ENCODE data around the gene SAMD14.
A peak's percentile ranks its signal among the peaks of the same experiment; 100 is the strongest.

SAMD14 gene

DNA sequence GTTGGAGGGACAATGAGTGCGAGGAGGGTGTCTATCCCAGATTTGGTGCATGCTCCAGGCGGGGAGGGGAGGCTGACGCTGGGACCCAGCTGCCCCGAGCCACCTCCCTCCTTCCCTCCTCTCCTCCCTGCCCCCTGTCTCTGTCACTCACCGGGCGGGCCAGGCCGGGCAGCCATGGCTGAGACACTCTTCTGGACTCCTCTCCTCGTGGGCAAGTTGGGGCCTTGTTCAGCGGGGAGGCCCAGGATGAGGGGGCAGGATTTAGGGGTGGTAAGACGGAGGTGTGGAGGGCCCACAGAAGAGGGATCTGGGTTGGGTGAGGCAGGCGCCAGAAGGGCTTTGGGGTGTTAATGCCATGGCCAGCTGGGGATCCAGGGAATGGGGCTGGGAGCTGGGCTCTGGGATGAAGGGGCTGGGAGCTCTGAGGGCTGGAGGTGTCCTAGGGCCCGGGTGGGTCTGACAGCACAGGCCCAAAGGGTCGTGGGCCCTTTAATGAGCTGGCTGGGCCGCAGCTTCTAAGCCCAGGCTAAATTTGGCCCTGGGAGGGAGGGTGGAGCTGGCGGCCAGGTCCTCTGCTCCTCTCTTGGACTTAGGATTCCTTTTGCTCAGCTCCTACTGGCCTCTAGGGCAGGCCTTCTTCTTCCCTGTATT is 36.0 kb upstream of the SAMD14 start, which contains the start of gene SGCA:
TSS of gene SGCA (plus strand) at position 139 of the 651 bp plus-strand sequence. CDS start at position 175, 36 bp downstream.
- TF ChIP-seq POLR2A (IDR thresholded peaks at IDR 0.05; ENCODE audit: low read depth, low read length) (no peak), TAF1 (IDR thresholded peaks at IDR 0.05; ENCODE audit: low read depth, low read length) (no peak), POLR2AphosphoS5 (IDR thresholded peaks at IDR 0.05; ENCODE audit: low read depth, low read length) (no peak), SPI1 (IDR thresholded peaks at IDR 0.05; ENCODE audit: low read depth, low read length) (no peak), PAX5 (IDR thresholded peaks at IDR 0.05; ENCODE audit: insufficient read depth, low read length, severe bottlenecking) (no peak), POU2F2 (IDR thresholded peaks at IDR 0.05; ENCODE audit: low read depth, low read length) (no peak)
- no peak for FAIRE-seq
- DNase-seq (ENCODE audit: insufficient read length, low spot score) = no peak

- no peak for DNase-seq (ENCODE audit: insufficient read length, low spot score)
- TF ChIP-seq POU2F2 (IDR thresholded peaks at IDR 0.05; ENCODE audit: low read depth, low read length) (no peak), POLR2A (IDR thresholded peaks at IDR 0.05; ENCODE audit: low read depth, low read length) (no peak), PAX5 (IDR thresholded peaks at IDR 0.05; ENCODE audit: insufficient read depth, low read length, severe bottlenecking) (no peak), SPI1 (IDR thresholded peaks at IDR 0.05; ENCODE audit: low read depth, low read length) (no peak), POLR2AphosphoS5 (IDR thresholded peaks at IDR 0.05; ENCODE audit: low read depth, low read length) (no peak), TAF1 (IDR thresholded peaks at IDR 0.05; ENCODE audit: low read depth, low read length) (no peak)
- no peak for FAIRE-seq
Observed at GRCh38 chr17:50165466-50165865, 35.5 kb upstream of the SAMD14 start.

DNA sequence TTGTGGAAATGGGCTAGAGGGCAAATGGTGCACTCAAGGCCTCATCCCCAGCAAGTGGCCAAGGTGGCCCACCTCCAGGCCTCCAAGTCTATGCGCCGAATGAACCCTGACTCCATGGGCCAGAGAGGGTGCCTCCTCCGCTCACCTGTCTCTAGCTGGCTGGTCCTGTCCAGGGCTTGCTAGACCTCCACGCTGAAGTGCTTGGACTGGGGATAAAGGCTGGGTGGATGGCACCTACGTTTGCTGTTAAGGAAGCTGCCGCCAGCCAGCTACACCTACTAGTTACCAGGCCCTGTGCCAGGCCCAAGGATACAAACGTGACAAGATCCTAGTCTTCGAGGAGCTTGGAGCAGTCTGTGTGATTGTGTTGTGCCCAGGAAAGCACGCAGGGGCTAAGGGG is 35.1 kb upstream of the SAMD14 start:
- no peak for FAIRE-seq
- no peak for DNase-seq (ENCODE audit: insufficient read length, low spot score)
- TF ChIP-seq POLR2A (IDR thresholded peaks at IDR 0.05; ENCODE audit: low read depth, low read length) (no peak), SPI1 (IDR thresholded peaks at IDR 0.05; ENCODE audit: low read depth, low read length) (no peak), POU2F2 (IDR thresholded peaks at IDR 0.05; ENCODE audit: low read depth, low read length) (no peak), TAF1 (IDR thresholded peaks at IDR 0.05; ENCODE audit: low read depth, low read length) (no peak), PAX5 (IDR thresholded peaks at IDR 0.05; ENCODE audit: insufficient read depth, low read length, severe bottlenecking) (no peak), POLR2AphosphoS5 (IDR thresholded peaks at IDR 0.05; ENCODE audit: low read depth, low read length) (no peak)

DNA sequence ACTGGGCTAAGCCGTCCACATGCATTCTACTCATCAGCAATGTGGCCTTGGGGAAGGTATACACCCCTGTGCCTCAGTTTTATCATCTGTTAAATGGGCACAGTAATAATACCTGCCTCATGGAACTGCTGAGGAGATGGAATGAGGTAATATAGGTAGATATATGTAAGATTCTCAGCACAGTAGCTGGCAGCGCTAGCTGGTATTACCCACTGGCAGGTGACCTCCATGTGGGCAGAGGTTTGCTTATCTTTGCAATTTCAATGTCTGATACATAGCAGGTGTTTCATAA is 34.7 kb upstream of the SAMD14 start:
- no peak for DNase-seq (ENCODE audit: insufficient read length, low spot score)
- no peak for FAIRE-seq
- TF ChIP-seq SPI1 (IDR thresholded peaks at IDR 0.05; ENCODE audit: low read depth, low read length) = no peak
- TF ChIP-seq TAF1 (IDR thresholded peaks at IDR 0.05; ENCODE audit: low read depth, low read length) = no peak
- TF ChIP-seq POLR2A (IDR thresholded peaks at IDR 0.05; ENCODE audit: low read depth, low read length) = no peak
- no peak for TF ChIP-seq PAX5 (IDR thresholded peaks at IDR 0.05; ENCODE audit: insufficient read depth, low read length, severe bottlenecking)
- no peak for TF ChIP-seq POU2F2 (IDR thresholded peaks at IDR 0.05; ENCODE audit: low read depth, low read length)
- TF ChIP-seq POLR2AphosphoS5 (IDR thresholded peaks at IDR 0.05; ENCODE audit: low read depth, low read length) = no peak

- FAIRE-seq (peak; percentile 73), DNase-seq (ENCODE audit: insufficient read length, low spot score) (no peak)
- no peak for TF ChIP-seq PAX5 (IDR thresholded peaks at IDR 0.05; ENCODE audit: insufficient read depth, low read length, severe bottlenecking)
- no peak for TF ChIP-seq POLR2A (IDR thresholded peaks at IDR 0.05; ENCODE audit: low read depth, low read length)
- no peak for TF ChIP-seq POU2F2 (IDR thresholded peaks at IDR 0.05; ENCODE audit: low read depth, low read length)
- no peak for TF ChIP-seq SPI1 (IDR thresholded peaks at IDR 0.05; ENCODE audit: low read depth, low read length)
- no peak for TF ChIP-seq POLR2AphosphoS5 (IDR thresholded peaks at IDR 0.05; ENCODE audit: low read depth, low read length)
- TF ChIP-seq TAF1 (IDR thresholded peaks at IDR 0.05; ENCODE audit: low read depth, low read length) = no peak
Observed at GRCh38 chr17:50163843-50164696, 34.1 kb upstream of the SAMD14 start.

DNA sequence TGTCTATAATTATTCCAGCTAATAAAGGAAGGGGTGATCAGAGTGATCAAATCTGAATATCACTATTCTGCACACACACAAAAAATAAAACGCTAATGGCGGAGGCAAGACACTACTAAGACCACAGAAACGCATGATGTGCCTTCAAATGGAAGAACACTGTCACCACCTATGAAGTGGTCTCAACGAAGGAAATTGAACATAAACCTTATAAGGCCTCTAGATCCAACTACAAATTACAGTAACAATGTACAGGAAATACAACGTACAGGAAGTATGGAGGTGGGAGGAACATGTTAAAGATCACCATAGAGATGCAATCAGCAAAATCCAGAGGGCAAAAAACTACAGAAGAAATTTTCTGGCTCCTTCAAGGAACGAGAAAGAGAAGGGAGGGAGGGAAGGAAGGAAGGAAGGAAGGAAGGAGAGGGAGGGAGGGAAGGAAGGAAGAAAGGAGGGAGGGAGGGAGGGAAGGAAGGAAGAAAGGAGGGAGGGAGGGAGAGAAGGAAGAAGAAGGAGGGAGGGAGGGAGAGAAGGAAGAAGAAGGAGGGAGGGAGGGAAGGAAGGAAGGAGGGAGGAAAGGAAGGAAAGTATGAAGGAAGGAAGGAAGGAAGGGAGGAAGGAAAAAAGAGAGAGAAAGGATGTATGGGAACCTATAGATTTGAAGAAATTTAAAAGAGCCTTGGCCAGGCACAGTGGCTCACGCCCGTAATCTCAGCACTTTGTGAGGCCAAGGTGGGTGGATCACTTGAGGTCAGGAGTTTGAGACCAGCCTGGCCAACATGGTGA is 32.7 kb upstream of the SAMD14 start:
- TF ChIP-seq TAF1 (IDR thresholded peaks at IDR 0.05; ENCODE audit: low read depth, low read length) (no peak), POLR2A (IDR thresholded peaks at IDR 0.05; ENCODE audit: low read depth, low read length) (no peak), SPI1 (IDR thresholded peaks at IDR 0.05; ENCODE audit: low read depth, low read length) (no peak), PAX5 (IDR thresholded peaks at IDR 0.05; ENCODE audit: insufficient read depth, low read length, severe bottlenecking) (no peak), POU2F2 (IDR thresholded peaks at IDR 0.05; ENCODE audit: low read depth, low read length) (no peak), POLR2AphosphoS5 (IDR thresholded peaks at IDR 0.05; ENCODE audit: low read depth, low read length) (no peak)
- no peak for FAIRE-seq
- DNase-seq (ENCODE audit: insufficient read length, low spot score) = no peak

GRCh38 chr17:50161911-50162288 is 31.9 kb upstream of the SAMD14 start:
- no peak for FAIRE-seq
- DNase-seq (ENCODE audit: insufficient read length, low spot score) = no peak
- TF ChIP-seq POLR2A (IDR thresholded peaks at IDR 0.05; ENCODE audit: low read depth, low read length) (no peak), PAX5 (IDR thresholded peaks at IDR 0.05; ENCODE audit: insufficient read depth, low read length, severe bottlenecking) (no peak), SPI1 (IDR thresholded peaks at IDR 0.05; ENCODE audit: low read depth, low read length) (no peak), POLR2AphosphoS5 (IDR thresholded peaks at IDR 0.05; ENCODE audit: low read depth, low read length) (no peak), POU2F2 (IDR thresholded peaks at IDR 0.05; ENCODE audit: low read depth, low read length) (no peak), TAF1 (IDR thresholded peaks at IDR 0.05; ENCODE audit: low read depth, low read length) (no peak)

- TF ChIP-seq POU2F2 (IDR thresholded peaks at IDR 0.05; ENCODE audit: low read depth, low read length) = peak; percentile 17; the same call in 1 of the 2 replicates
- TF ChIP-seq POLR2AphosphoS5 (IDR thresholded peaks at IDR 0.05; ENCODE audit: low read depth, low read length) = no peak
- no peak for TF ChIP-seq TAF1 (IDR thresholded peaks at IDR 0.05; ENCODE audit: low read depth, low read length)
- TF ChIP-seq SPI1 (IDR thresholded peaks at IDR 0.05; ENCODE audit: low read depth, low read length) = no peak
- TF ChIP-seq POLR2A (IDR thresholded peaks at IDR 0.05; ENCODE audit: low read depth, low read length) = no peak
- DNase-seq (ENCODE audit: insufficient read length, low spot score) = peak; percentile 99
- peak; percentile 99 for FAIRE-seq
Observed at GRCh38 chr17:50161023-50161910, 31.3 kb upstream of the SAMD14 start.

Measured in GM12891 (cell line).